Prostate gland (tissue), 2 donors: ENCODE data around the gene SEPTIN5.

ENCODE experiments used
- CTCF ChIP-seq, 4 experiments: fragments of 200-600 bp in 2 of 4; fragments of 450-650 bp in 2 of 4; sonication (generic) in 2 of 4; IDR thresholded peaks; 1 replicate in 3 of 4; 2 replicates in 1 of 4; pipeline ENCODE4 v1.5.1; 2016 to 2019; ENCODE audit warnings: antibody characterized with exemption in 4 of 4, mild to moderate bottlenecking in 2 of 4, moderate library complexity in 2 of 4
- POLR2A ChIP-seq: fragments of 450-650 bp; IDR thresholded peaks from one replicate; pipeline ENCODE4 v1.6.1; 2016; ENCODE audit warnings: antibody characterized with exemption, mild to moderate bottlenecking
- POLR2AphosphoS5 ChIP-seq: sonication (generic); formaldehyde crosslinking; IDR thresholded peaks from one replicate; pipeline ENCODE4 v1.6.1; 2017; ENCODE audit warnings: antibody characterized with exemption

- no peak for TF ChIP-seq POLR2AphosphoS5
- TF ChIP-seq POLR2A: no peak
- no peak for TF ChIP-seq CTCF (IDR thresholded peaks at IDR 0.05)
These were observed 49.9 kb downstream of the SEPTIN5 start for GRCh38 chr22:19764299-19764593.
